WTC11 (cell line): Measurements from ENCODE around the gene MAP3K21. TPM values are rescaled to one million over a fixed set of nuclear protein-coding genes. Genes with fewer than 3 reads are reported as not detected.

Experiments used
- ATAC-seq: fragments of 200-7000 bp; cut with Tn5 transposase; 2 replicates; pipeline ENCODE4 v1.10.0; 2021; ENCODE audit warnings: mild to moderate bottlenecking, moderate library complexity
- CTCF ChIA-PET: fragments of 300-600 bp; sonication (Branson Sonifier 250); formaldehyde crosslinking; loops from one replicate; lab custom pipeline; 2021; ENCODE audit warnings: antibody characterized with exemption; lab: Charles Lee
- POLR2A ChIA-PET: fragments of 350-600 bp; sonication (Branson Sonifier 250); formaldehyde crosslinking; loops from one replicate; lab custom pipeline; 2021; ENCODE audit warnings: antibody characterized with exemption; lab: Charles Lee
- DNase-seq: peaks from one replicate; pipeline ENCODE4 v3.0.0; 2021; ENCODE audit warnings: low spot score
- H3K27ac Mint-ChIP-seq: 2 replicates; pipeline ENCODE4 v1.8.0; 2021; ENCODE audit warnings: mixed read lengths
- H3K27me3 Mint-ChIP-seq: 2 replicates; pipeline ENCODE4 v1.8.0; 2021; ENCODE audit warnings: low read depth, mild to moderate bottlenecking, moderate library complexity, mixed read lengths
- H3K36me3 Mint-ChIP-seq: 2 replicates; pipeline ENCODE4 v1.8.0; 2021; ENCODE audit warnings: mixed read lengths
- H3K4me1 Mint-ChIP-seq: 2 replicates; pipeline ENCODE4 v1.8.0; 2022; ENCODE audit warnings: mixed read lengths
- H3K4me3 Mint-ChIP-seq: 2 replicates; pipeline ENCODE4 v1.8.0; 2021; ENCODE audit warnings: mild to moderate bottlenecking, moderate library complexity, mixed read lengths
- H3K9me3 Mint-ChIP-seq: 2 replicates; pipeline ENCODE4 v1.8.0; 2021; ENCODE audit warnings: mixed read lengths
- ELF4 ChIP-seq: sonication (generic); formaldehyde crosslinking; IDR thresholded peaks from 2 replicates; pipeline ENCODE4 v1.8.1; 2022; ENCODE audit warnings: low read depth, mild to moderate bottlenecking, moderate library complexity, missing genetic modification reagents
- GABPB1 ChIP-seq: sonication (generic); formaldehyde crosslinking; IDR thresholded peaks from 2 replicates; pipeline ENCODE4 v1.8.1; 2023; ENCODE audit warnings: mild to moderate bottlenecking, missing genetic modification reagents
- GRHL2 ChIP-seq: fragments of 250-450 bp; sonication (Bioruptor Pico); IDR thresholded peaks from 2 replicates; pipeline ENCODE4 v1.8.0; 2022; ENCODE audit warnings: mild to moderate bottlenecking, moderate library complexity; ENCODE audit not compliant: insufficient replicate concordance, severe bottlenecking
- HMGA2 ChIP-seq: fragments of 250-450 bp; sonication (Bioruptor Pico); IDR thresholded peaks from 2 replicates; pipeline ENCODE4 v1.4.0; 2021; ENCODE audit warnings: mild to moderate bottlenecking, moderate library complexity
- NFYB ChIP-seq: sonication (generic); formaldehyde crosslinking; conservative IDR thresholded peaks from 2 replicates; pipeline ENCODE4 v1.8.0; 2022; ENCODE audit warnings: low read depth, missing genetic modification reagents
- NR3C1 ChIP-seq: sonication (generic); formaldehyde crosslinking; conservative IDR thresholded peaks from 2 replicates; pipeline ENCODE4 v1.8.1; 2023; ENCODE audit warnings: low read depth, mild to moderate bottlenecking, missing genetic modification reagents
- TEAD1 ChIP-seq: sonication (generic); formaldehyde crosslinking; IDR thresholded peaks from 2 replicates; pipeline ENCODE4 v1.8.0; 2022; ENCODE audit warnings: mild to moderate bottlenecking, missing genetic modification reagents
- TEAD4 ChIP-seq: sonication (generic); formaldehyde crosslinking; IDR thresholded peaks from 2 replicates; pipeline ENCODE4 v1.8.0; 2022; ENCODE audit warnings: mild to moderate bottlenecking, missing genetic modification reagents
- ZNF416 ChIP-seq: fragments of 250-450 bp; sonication (Bioruptor Pico); IDR thresholded peaks from 2 replicates; pipeline ENCODE4 v1.9.0; 2021; ENCODE audit warnings: mild to moderate bottlenecking, inconsistent platforms
- total RNA-seq: library from RNA; stranded (reverse); gene quantifications from 3 replicates; pipeline ENCODE4 v1.2.3, GENCODE V29; 2021
- TF ChIP-seq, protein P1 (sequence below): fragments of 200-600 bp; IDR thresholded peaks from 2 replicates; pipeline ENCODE4 v1.8.0; 2022; ENCODE audit warnings: antibody characterized with exemption
- TF ChIP-seq, protein P2 (sequence below): fragments of 250-450 bp; sonication (Bioruptor Pico); IDR thresholded peaks from 2 replicates; pipeline ENCODE4 v2.1.2; 2022; ENCODE audit warnings: mild to moderate bottlenecking, moderate library complexity
- TF ChIP-seq, protein P3 (sequence below): sonication (generic); formaldehyde crosslinking; conservative IDR thresholded peaks from 2 replicates; pipeline ENCODE4 v1.8.1; 2022; ENCODE audit warnings: mild to moderate bottlenecking, missing genetic modification reagents

The MAP3K21 gene
- total RNA-seq, 1 experiment from 2014 or later, result 24.0 TPM

DNA sequence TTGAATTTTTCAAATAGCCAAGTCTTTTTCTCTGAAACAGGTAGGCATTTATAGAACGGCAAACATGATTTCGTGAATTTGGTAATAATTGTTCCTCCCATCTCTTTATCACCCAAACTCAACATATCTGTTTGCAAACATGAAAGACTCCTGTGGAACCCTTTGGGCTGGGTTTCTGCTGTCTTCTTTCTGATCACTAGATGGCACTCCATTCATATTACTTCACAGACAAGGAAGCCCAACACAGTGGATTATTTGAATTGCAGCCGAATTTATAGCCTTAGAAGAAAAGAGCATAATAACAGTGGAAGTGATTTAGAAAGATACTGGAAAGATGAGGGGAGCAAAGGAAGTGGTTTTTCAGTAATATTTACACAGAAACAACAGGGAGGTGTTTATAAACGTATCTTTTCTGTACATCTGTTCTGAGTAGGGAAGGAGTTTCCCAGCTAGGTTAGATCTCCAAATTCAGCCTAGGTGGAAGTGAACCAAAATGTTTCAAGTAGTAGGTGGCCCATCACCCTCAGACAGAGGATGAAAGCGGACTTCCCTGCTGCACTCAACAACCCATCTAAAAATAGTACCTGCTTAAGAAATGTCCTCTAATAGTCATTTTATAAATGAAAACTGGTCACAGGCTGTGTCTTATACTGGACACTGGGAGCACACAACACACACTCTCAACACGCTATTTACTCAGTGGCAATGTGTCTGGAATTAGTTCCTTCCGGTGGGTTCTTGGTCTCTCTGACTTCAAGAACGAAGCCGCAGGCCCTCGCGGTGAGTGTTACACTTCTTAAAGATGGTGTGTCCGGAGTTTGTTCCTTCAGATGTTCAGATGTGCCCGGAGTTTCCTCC lies 67.6 kb downstream of the MAP3K21 start:
- DNase-seq (peak; percentile 17), ATAC-seq (peak; percentile 84)
- TF ChIP-seq TEAD4 (no peak), GABPB1 (CRISPR knock-in tag) (no peak), NFYB (CRISPR knock-in tag) (no peak), HMGA2 (no peak), ZNF416 (no peak)
- TF ChIP-seq, protein P1, sequence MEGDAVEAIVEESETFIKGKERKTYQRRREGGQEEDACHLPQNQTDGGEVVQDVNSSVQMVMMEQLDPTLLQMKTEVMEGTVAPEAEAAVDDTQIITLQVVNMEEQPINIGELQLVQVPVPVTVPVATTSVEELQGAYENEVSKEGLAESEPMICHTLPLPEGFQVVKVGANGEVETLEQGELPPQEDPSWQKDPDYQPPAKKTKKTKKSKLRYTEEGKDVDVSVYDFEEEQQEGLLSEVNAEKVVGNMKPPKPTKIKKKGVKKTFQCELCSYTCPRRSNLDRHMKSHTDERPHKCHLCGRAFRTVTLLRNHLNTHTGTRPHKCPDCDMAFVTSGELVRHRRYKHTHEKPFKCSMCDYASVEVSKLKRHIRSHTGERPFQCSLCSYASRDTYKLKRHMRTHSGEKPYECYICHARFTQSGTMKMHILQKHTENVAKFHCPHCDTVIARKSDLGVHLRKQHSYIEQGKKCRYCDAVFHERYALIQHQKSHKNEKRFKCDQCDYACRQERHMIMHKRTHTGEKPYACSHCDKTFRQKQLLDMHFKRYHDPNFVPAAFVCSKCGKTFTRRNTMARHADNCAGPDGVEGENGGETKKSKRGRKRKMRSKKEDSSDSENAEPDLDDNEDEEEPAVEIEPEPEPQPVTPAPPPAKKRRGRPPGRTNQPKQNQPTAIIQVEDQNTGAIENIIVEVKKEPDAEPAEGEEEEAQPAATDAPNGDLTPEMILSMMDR, result 0 out of 2 replicates have a peak, but pooled peaks have one; percentile 31
- H3K4me1 Mint-ChIP-seq, result peaks cover 15% of the 10 kb centered on the region
- H3K27me3 Mint-ChIP-seq, result no peaks in the 10 kb centered on the region
- ChIA-PET POLR2A (no interaction called here), CTCF (interaction anchor here (0.5 to 1.6 kb wide), 6 partner anchors 131 to 672 kb away, joined by 3 to 5 read pairs (median 4); no protein-coding TSS in a partner anchor)
- H3K27ac Mint-ChIP-seq, result no peak overlapping the region
- H3K36me3 Mint-ChIP-seq, result no peaks in the 10 kb centered on the region
- H3K4me3 Mint-ChIP-seq, result no peak overlapping the region
- peaks cover 8% of the 10 kb centered on the region for H3K9me3 Mint-ChIP-seq

DNA sequence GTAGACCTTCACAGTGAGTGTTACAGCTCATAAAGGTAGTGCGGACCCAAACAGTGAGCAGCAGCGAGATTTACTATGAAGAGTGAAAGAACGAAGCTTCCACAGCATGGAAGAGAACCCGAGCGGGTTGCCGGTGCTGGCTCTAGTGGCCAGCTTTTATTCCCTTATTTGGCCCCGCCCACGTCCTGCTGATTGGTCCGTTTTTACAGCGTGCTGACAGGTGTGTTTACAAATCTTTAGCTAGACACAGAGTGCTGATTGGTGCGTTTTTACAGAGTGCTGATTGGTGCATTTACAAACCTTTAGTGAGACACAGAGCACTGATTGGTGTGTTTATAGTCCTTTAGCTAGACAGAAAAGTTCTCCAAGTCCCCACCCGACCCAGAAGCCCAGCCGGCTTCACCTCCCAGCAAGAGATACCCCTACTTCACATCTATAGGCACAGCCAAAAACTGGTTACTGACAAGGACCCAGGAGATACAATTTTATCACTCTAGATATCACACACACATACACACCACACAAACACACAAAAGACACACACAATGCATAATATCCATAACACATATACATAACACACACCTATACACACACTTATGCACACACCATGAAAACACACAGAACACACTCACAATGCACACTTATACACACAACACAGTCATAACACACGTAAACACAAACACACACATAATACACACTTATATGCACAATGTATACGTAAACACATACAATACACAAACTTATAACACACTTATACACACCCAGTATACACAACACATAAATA lies 68.5 kb downstream of the MAP3K21 start:
- POLR2A ChIA-PET, result no interaction called here
- TF ChIP-seq GRHL2 (CRISPR knock-in tag), result no peak
- TF ChIP-seq NR3C1 (CRISPR knock-in tag), result no peak
- TF ChIP-seq, protein P2, sequence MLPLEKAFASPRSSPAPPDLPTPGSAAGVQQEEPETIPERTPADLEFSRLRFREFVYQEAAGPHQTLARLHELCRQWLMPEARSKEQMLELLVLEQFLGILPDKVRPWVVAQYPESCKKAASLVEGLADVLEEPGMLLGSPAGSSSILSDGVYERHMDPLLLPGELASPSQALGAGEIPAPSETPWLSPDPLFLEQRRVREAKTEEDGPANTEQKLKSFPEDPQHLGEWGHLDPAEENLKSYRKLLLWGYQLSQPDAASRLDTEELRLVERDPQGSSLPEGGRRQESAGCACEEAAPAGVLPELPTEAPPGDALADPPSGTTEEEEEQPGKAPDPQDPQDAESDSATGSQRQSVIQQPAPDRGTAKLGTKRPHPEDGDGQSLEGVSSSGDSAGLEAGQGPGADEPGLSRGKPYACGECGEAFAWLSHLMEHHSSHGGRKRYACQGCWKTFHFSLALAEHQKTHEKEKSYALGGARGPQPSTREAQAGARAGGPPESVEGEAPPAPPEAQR (CRISPR knock-in tag), result no peak
- TF ChIP-seq NFYB (CRISPR knock-in tag), result 0 out of 2 replicates have a peak, but pooled peaks have one; percentile 31

DNA sequence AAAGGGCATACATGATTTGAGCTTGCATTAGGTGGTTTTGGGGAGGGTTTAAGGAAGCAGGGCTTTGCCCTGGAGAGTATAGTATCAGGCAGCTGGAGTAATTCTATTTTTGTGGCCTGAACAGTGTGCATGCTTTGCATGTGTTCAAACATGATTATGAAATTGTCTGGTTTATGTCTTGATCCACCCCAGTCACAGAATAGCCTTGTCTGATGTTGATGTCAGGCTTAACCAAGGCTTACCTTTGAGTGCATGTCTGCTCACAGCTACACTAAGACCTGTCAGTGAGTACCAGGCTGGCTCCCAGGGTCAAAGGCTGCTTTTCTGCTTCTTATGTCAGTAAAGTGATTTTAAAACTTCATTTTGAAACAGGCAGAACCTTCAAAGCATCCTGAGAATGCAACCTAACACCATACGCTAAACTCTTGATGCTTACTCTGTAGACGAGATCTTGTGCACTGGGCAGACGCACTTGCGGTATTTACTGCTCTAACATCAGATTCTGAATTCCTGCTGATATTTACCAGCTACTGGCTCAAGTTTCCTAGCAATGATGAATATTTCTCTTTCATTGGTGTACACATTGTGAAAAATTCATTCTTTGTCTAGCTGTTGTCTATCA lies 78.9 kb downstream of the MAP3K21 start:
- DNase-seq, result no peak
- Mint-ChIP-seq H3K4me1 (peaks cover 2% of the 10 kb centered on the region), H3K36me3 (peaks cover 21% of the 10 kb centered on the region), H3K9me3 (peaks cover 36% of the 10 kb centered on the region), H3K27me3 (no peaks in the 10 kb centered on the region), H3K4me3 (no peak overlapping the region), H3K27ac (no peak overlapping the region)
- CTCF ChIA-PET, result no interaction called here
- POLR2A ChIA-PET, result no interaction called here
- no peak for TF ChIP-seq TEAD1 (CRISPR knock-in tag)
- TF ChIP-seq, protein P3, sequence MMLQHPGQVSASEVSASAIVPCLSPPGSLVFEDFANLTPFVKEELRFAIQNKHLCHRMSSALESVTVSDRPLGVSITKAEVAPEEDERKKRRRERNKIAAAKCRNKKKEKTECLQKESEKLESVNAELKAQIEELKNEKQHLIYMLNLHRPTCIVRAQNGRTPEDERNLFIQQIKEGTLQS (CRISPR knock-in tag), result no peak
- TF ChIP-seq, protein P1, result no peak
- no peak for TF ChIP-seq ELF4 (CRISPR knock-in tag)
- no peak for ATAC-seq

More for the DNA sequence above, 68.5 kb downstream of the MAP3K21 start:
- CTCF ChIA-PET, result interaction anchor here (0.9 to 1.6 kb wide), 3 partner anchors 45 to 395 kb away, joined by 3 to 4 read pairs (median 3); no protein-coding TSS in a partner anchor
- DNase-seq, result no peak
- ATAC-seq, result no peak
- H3K4me3 Mint-ChIP-seq, result no peak overlapping the region
- no peaks in the 10 kb centered on the region for H3K27me3 Mint-ChIP-seq
- H3K27ac Mint-ChIP-seq, result no peak overlapping the region
- peaks cover 15% of the 10 kb centered on the region for H3K4me1 Mint-ChIP-seq
- H3K9me3 Mint-ChIP-seq, result peaks cover 8% of the 10 kb centered on the region
- H3K36me3 Mint-ChIP-seq, result no peaks in the 10 kb centered on the region
